ENCODE results near the gene PPP4R3C.

- TF ChIP-seq EZH2 (optimal IDR thresholded peaks at IDR 0.05; ENCODE audit: low read depth, low read length) (no peak), CTCF (IDR thresholded peaks at IDR 0.05; ENCODE audit: low read length) (no peak), EZH2phosphoT487 (IDR thresholded peaks at IDR 0.05; ENCODE audit: low read length) (no peak)
Observed at GRCh38 chrX:27435031-27435430, 28.1 kb downstream of the PPP4R3C start.
